ENCODE results near the gene PHLDB3.

- TF ChIP-seq EZH2phosphoT487 (IDR thresholded peaks at IDR 0.05; ENCODE audit: borderline replicate concordance), result no peak
- TF ChIP-seq, protein P1, sequence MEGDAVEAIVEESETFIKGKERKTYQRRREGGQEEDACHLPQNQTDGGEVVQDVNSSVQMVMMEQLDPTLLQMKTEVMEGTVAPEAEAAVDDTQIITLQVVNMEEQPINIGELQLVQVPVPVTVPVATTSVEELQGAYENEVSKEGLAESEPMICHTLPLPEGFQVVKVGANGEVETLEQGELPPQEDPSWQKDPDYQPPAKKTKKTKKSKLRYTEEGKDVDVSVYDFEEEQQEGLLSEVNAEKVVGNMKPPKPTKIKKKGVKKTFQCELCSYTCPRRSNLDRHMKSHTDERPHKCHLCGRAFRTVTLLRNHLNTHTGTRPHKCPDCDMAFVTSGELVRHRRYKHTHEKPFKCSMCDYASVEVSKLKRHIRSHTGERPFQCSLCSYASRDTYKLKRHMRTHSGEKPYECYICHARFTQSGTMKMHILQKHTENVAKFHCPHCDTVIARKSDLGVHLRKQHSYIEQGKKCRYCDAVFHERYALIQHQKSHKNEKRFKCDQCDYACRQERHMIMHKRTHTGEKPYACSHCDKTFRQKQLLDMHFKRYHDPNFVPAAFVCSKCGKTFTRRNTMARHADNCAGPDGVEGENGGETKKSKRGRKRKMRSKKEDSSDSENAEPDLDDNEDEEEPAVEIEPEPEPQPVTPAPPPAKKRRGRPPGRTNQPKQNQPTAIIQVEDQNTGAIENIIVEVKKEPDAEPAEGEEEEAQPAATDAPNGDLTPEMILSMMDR (conservative IDR thresholded peaks at IDR 0.05; ENCODE audit: low read length), result no peak
Observed at GRCh38 chr19:43476606-43477005, 27.9 kb downstream of the PHLDB3 start.

All from Loucy (cell line).